NCI-H524 (cell line): Measurements from ENCODE around the gene STK38.

Experiments used
- DNase-seq, 2 experiments: peaks; one replicate each; lab custom pipeline; 2025; lab: John Stamatoyannopoulos, UW

Gene STK38

GRCh38 chr6:36563928-36564284 is 16.6 kb upstream of the STK38 start:
- no peak for DNase-seq

GRCh38 chr6:36563237-36563927 is 16.1 kb upstream of the STK38 start:
- DNase-seq: peak in 1 of 2 experiments; percentile 52

GRCh38 chr6:36560822-36561221 is 13.5 kb upstream of the STK38 start:
- DNase-seq: no peak

GRCh38 chr6:36559011-36559793 is 11.9 kb upstream of the STK38 start:
- peak in 1 of 2 experiments; percentile 51 for DNase-seq

GRCh38 chr6:36556281-36556680 is 9.0 kb upstream of the STK38 start:
- no peak for DNase-seq

GRCh38 chr6:36555750-36556252 is 8.5 kb upstream of the STK38 start:
- DNase-seq: no peak

- no peak for DNase-seq
Measured at GRCh38 chr6:36550473-36551000, 3.3 kb upstream of the STK38 start.

- DNase-seq: no peak
Measured at GRCh38 chr6:36548401-36548743, 1.1 kb upstream of the STK38 start.

- no peak for DNase-seq
Measured at GRCh38 chr6:36547646-36548400, 544 bp upstream of the STK38 start.

GRCh38 chr6:36546308-36546919 is 865 bp downstream of the STK38 start:
- DNase-seq: peak in 1 of 2 experiments; percentile 23

- DNase-seq: no peak
Measured at GRCh38 chr6:36545767-36546307, 1.4 kb downstream of the STK38 start.

- no peak for DNase-seq
Measured at GRCh38 chr6:36544228-36544627, 3.1 kb downstream of the STK38 start.

- DNase-seq: no peak
Measured at GRCh38 chr6:36542041-36542440, 5.2 kb downstream of the STK38 start.

- DNase-seq: no peak
Measured at GRCh38 chr6:36539814-36540568, 7.3 kb downstream of the STK38 start.

- DNase-seq: no peak
Measured at GRCh38 chr6:36536873-36537547, 10.3 kb downstream of the STK38 start.

GRCh38 chr6:36533321-36533720 is 14.0 kb downstream of the STK38 start:
- DNase-seq: no peak

GRCh38 chr6:36526066-36526465 is 21.2 kb downstream of the STK38 start:
- no peak for DNase-seq

- DNase-seq: no peak
Measured at GRCh38 chr6:36525346-36525745, 21.9 kb downstream of the STK38 start.

- DNase-seq: no peak
Measured at GRCh38 chr6:36524871-36525270, 22.4 kb downstream of the STK38 start.

- no peak for DNase-seq
Measured at GRCh38 chr6:36523936-36524499, 23.3 kb downstream of the STK38 start.
